Stimulated activated CD4-positive, alpha-beta T cell treated with anti-CD3 and anti-CD28 coated beads, TNF-alpha, amount 100 ng/mL, for 24 hours (primary cell): ENCODE results near the gene NBEA.
"Not testable (repeated sequence)": the region's sequence is repeated elsewhere in the genome, so short reads cannot be mapped to it uniquely, and the experiment has no call there.

Experiments used
- DNase-seq, 3 experiments: peaks; one replicate each; pipeline ENCODE4 v3.0.0-alpha.2; 2020; ENCODE audit warnings: low read depth in 3 of 3

NBEA gene

DNA sequence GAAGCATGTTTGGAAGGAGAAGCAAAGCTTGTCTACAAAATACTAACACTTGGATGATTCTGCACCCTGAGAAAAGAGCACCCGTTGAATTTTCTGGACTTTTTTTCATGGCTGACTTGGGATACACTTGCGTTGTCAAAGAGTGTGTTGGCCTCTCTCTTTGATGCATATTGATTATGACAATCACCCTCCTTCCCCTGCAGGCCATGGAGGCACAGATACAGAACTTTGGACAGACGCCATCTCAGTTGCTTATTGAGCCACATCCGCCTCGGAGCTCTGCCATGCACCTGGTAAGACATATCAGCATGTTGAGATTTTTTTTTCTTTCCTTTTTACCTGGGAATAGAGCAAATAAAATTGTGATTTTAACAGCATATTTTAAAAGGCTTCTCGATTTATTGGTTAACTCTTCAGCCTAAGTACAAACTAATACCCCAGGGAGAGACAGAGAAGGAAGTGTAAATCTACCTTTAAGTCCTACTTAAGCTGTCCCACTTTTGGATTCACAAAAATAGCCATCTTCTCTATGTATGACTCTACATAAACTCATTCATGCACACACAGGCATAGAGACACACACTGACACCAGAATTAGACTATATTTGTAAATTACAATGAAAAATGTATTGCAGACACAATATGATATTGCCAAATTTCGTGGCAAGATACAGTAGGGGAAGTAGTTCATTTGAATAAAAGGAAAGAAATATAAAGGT lies 704.1 kb downstream of the NBEA start:
- DNase-seq: no peak

DNA sequence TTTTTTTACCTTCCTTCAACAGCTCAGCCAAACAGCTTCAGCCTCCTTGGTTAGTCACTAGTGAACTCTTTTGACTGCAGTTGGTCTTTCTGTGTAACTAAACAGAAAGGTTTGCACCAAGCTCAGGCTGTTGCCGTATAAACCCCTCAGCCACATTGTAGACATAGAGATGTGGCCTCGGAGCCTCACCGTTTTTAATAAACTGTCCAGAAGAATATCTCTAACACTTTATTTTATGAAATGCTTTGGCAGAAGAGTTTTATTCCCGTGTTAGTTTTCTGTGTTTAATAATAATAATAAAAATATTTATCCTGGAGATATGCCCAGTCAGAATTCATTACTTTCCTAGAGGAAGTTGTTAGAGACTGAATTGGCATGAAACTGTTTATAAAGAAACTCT lies 706.1 kb downstream of the NBEA start:
- no peak for DNase-seq

DNA sequence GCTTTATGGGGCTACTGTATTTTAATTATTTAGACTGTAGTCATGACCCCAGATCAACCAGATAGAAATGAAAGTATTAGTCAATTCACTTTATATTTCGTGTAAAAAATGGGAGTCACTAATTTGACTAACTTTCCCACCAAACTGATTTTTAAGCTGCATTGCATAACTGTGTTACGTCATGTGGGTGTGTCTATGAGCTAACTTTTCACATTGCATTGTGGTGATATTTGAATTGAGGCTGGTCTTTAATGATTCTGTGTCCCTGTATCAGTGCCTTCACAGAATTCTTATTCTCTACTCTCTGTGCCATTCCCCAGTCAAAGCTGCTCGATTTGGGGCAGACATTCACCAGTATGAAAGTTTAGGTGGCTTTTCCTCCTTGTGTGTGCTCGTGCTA lies 707.1 kb downstream of the NBEA start:
- DNase-seq: no peak

DNA sequence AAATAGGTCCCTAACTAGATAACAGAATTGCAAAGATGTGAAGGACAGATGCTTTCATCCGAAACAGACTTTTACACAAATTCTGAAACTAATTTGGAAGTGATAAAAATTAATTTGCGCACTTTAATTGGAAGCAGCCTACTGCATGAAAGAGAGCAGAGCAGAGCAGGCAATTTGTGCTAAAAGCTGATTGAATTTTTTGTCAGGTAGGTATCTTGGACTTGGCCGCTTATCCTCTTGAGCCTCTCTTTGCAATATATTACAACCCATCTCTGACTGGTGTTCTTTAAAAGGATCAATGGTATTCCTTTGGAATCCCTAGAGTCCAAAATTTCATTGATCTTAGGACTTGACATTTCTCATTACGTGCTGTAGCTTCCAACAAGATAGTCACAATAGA lies 717.7 kb downstream of the NBEA start:
- no peak for DNase-seq

DNA sequence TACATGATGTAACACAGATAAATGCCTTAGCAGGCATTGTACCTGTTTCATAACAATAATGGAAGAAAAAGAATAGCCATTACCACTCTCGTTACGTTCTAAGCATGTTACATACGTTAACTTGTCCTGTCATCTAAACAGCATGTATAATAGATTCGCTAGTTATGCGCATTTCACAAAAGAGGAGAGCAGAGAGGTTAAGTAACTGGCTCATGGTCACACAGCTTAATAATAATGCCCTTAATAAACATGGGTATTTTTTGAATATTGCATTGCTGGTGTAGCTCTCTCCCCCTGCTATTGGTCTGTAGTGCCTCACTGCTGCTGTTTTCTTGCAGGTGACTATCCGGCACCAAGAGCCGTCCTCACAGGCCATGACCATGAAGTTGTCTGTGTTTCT lies 722.7 kb downstream of the NBEA start:
- DNase-seq: no peak

DNA sequence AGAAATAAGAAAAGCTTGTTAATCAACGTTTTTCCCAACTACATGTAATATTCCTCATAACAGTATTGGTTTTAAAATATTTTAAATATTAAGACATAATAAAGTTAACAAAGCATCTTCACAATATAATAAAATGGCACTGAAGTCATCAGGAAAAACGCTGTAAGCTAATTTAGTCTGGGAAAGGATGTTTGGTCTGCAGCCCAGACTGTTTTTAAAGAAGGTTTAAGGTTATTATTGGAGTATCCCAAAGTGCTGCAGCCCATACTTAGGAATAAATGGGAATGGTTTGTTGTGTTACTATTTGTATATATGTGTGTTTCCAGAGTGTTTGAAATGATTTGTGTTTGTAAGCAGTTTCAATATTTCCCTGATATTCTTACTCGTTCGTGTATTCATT lies 727.3 kb downstream of the NBEA start:
- DNase-seq: no peak

DNA sequence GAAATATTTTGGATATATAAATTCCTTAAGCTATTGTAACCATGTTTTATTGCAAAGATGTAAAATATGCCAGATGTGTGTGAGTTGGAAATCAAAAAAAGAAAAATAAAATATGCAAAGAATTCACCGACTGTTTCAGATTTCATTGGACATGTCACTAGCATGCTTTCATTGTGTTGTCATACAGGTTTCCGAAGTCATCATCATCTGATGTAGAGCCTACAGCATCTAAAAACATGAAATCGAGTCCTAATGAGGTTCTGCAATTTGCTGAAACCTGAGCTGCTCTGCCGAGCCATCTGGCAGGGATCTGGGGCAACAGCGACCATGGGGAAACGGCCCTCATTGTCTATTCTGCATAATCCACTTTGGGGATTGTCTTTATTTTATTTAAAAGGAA lies 730.5 kb downstream of the NBEA start:
- no peak for DNase-seq

DNA sequence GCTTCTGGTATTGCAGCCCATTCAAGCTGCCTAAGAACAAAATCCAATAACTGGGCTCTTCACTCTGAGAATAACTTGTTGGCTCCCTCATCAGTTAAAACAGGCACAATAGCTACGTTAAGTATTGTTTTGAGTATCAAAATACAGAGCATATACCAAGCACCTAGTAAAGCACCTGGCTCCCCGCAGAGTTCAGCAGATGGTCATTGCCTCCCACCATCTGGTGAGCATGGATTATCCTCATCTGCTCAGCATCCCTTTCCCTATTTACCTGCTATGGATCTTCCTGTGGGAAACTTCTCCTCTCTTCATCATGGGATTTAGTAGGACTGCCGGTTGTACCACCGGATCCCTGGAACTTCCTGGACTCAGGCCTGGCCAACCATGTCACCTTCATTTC lies 733.6 kb downstream of the NBEA start:
- DNase-seq: no peak

DNA sequence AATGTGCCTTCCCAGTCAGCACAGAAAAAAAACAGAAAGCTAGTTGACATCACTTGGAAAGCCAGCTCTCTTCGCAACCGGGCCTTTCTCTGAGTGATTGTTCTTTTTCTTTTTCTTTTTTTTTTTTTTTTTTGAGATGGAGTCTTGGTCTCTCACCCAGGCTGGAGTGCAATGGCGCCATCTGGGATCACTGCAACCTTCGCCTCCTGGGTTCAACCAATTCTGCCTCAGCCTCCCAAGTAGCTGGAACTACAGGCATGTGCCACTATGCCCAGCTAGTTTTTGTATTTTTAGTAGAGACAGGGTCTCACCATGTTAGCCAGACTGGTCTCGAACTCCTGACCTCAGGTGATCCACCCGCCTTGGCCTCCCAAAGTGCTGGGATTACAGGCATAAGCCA lies 735.8 kb downstream of the NBEA start:
- DNase-seq: not testable (repeated sequence)

DNA sequence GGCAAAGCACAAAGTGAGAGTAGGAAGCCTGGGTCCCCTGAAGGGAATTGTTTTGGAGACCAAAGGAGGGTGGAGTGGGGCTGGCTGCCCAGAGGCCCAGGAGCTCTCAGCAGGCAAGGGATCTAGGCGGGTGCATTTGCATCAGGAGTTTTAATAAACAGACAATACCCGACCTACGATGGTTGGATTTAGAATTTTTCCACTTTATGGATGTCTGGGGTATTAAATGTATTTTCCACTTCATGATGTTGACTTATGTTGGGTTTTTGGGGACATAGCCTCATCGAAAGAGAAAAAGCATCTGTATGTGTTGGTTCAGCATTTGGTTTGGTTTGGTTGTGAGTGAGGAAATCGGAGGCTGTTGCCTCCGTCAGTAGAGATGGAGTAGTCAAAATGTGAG lies 739.6 kb downstream of the NBEA start:
- DNase-seq: no peak

DNA sequence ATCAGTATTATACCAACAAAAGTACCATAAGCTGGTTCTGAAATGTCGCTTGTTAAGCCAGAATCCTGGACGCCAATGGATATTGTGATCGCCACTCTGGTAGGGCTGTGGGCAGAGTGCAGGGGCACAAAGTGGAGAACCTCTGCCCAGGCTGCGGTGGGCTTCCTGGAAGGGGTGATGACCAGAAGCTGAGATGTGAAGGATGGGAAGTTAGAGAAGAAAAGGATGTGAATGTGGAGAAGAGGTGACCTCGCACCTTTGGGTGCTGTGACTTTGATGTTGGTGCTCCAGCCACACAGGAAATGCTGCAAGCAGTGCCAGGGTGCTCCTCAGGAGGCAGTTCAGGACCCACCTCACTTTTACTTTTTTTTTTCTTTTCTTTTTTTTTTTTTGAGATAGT lies 742.4 kb downstream of the NBEA start:
- DNase-seq: no peak

DNA sequence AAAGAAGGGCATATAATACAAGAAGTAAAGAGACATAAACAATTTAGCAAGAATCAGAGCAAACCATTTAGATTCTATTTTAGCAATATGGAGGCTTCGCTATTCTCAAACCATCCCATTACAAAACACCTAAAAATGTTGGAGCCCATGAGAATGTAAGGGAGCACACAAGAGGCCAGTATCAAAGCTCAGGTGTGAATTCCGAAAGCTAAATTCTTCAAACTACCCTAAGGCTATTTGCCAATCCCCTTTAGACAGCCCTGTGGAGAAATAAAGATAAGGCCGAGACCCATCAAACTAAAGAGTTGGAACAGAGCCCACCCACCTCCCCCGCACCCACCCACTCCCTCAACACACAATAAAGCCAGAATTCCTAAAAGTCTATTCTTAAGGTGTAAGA lies 745.3 kb downstream of the NBEA start:
- no peak for DNase-seq

DNA sequence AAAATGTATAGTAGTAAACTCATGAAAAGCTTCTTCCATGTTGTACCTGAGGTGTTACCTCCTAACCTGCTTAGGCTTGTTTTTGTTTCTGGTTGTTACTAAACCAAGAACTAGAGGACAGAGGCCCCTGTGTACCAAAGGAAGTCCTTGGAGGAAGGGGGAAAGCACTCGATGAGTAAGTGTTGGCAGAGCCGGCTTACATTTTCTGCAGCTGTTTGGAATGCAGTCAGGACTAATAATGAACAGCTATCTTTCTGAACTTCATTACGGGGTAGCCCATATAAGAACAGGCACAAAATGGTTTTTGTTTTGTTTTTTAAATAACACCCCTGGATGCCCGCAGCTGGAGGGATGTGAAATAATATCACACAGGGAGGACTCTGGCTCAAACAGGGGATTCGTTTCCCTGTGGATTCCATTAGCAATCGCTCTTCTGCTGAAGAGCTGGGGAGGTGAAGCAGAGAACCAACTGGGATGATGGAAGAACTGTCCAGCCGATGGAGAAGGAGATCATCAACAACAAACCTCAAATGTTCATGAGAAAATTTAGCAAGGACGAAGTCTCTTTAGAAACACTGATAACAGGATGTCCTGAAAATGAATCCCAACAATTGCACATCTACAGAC lies 748.6 kb downstream of the NBEA start:
- no peak for DNase-seq

DNA sequence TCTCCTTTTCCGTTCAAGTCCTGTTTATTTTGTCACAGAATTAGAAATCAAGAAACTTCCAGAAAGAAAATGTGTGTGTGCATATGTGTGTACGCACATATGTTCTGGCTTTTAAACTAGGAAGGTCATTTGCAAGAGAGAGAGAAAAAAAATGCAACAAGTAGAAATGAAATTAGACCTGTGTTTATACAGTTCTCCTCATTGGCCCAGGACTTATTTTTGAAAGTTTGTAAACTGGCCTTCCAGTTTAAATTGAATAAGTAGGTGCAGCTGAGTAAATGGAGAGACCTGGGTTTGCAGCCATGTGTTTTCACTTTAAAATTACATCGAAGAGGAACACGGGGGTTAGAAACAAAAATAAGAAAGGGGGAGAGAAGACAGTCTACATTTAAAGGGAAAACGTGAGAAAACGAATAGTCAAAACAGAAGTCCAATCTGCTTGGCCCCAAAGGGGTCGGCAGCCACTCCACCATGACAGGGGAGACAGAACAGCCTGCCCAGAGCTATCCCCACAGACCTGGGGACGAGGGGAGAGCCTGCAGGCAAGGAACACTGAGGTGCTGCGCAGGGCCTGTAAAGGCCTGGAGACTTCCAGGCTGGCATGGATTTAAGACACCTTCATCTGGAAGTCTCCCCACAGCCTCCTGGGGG lies 751.2 kb downstream of the NBEA start:
- no peak for DNase-seq

DNA sequence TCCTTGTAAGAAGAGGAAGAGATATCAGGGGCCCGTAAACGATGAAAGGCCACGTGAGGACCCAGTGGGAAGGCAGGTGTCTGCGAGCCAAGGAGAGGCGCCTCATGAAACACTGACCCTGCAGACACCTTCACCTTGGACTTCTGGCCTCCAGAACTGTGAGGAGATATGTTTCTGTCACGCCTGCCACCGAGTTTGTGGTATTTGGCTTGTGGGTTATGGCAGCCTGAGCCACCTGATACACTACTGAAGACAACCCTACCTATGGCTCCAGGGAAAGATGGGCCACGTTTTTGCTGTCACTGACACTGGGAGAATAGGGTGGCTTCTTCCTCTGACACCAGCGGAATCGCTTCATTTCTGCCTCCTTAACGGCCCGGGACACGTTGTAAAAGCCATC lies 752.0 kb downstream of the NBEA start:
- DNase-seq: no peak

DNA sequence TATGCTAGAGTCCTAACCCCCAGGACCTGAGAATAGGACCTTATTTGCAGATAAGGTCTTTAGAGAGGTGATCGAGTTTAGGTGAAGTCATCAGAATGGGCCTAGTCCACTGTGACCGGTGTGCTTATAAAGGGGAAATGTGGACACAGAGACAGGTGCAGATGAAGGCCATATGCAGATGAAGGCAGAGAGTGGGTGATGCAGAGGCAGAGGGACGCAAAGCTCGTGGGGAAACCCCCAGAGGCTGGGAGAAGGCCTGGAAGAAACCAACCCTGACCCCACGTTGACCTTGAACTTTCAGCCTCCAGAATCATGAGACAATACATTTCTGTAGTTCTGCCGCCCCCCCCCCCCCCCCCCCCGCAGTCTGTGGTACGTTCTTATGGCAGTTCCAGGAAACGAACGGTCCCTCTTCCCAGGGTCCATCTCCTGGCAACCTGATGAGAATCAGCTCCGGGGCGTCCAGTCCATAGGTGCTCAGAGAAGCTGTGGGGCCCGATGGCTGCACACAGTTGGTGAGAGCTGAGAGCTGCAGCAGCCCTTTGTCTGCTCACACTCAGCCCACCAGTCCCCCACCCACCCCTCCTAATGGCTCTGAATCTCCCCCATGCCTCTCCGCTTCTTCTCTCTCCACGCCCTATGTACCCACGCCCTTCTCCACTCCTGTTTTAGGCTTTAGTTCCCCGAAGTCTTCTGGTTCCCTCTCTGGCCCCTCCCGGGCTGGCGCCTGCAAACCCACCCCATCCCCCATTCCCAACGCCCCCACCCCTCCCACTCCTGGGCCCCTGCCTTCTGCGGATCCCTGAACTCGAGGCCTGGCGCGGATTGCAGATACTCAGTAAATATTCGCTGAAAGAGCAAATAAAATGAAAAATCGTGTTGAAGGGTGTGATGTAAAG lies 752.7 kb downstream of the NBEA start:
- no peak for DNase-seq

DNA sequence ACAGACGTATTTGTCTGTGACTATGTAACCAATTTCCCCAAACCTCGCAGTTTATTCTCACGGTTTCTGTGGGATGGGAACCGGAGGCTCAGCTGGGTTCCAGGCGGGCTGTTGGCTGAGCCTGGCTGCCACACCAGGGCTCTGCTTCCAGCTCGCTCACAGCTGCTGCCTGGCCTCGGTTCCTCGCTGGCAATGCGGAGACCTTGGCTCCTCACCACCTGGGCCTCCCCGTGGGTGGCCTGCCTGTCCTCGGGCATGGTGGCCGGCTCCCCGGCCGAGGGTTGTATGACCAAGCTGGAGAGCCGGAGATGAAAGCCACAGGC lies 753.3 kb downstream of the NBEA start:
- no peak for DNase-seq

DNA sequence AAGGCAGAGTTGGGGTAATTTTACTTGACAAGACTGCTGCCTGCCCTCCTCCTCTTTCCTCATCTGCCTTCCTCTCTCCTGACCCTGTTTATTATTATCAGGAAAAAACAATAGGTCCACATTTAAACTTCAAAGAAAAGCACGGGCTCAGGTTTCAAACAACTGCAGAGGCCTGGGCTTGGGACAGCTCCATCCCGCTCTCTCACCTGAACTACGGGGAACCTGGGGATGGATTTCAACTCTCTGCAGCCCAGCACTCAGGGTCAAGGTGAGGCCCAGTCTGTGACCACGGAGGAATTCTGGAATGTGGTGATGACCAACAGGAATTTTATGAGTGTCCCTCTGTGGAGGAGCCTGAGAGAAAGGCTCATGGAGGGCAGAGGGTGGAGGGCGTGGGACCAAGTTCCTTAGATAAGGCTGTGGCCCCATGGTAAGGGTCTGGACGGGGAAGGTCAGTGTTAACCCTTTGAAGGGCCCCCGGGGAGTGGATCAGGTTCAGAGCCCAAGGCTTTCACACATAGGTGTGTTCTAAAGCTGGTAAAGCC lies 755.2 kb downstream of the NBEA start:
- no peak for DNase-seq

DNA sequence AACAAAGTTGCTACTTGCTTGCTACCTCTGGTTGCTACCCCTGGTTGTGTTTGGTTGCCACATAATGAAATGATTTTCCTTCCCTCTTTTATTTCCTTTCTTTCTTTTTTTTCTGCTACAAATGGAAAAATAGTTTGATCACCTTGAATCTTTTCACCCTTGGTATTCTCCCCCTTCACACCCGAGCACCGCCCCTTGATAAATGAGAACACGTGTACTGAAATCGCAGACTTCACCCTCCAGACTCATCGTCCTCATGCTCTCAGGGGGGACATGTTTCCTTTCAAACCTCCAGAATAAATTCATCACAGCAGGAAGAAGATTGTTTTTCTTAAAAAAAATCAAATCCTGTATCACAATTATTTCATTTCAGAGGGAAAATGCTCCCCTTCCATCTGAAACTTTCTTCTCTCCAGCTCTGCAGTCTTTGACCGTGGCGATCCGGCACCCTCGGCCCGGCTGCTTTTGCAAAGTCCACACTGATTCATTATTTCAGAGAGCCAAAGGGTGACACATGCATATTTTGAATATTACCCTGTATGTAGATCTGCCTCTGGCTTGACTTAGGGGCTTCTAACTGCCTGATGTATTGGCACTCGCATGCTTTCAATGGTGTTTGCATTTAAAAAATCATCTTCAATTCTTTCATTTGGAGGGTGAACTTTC lies 757.0 kb downstream of the NBEA start:
- no peak for DNase-seq

DNA sequence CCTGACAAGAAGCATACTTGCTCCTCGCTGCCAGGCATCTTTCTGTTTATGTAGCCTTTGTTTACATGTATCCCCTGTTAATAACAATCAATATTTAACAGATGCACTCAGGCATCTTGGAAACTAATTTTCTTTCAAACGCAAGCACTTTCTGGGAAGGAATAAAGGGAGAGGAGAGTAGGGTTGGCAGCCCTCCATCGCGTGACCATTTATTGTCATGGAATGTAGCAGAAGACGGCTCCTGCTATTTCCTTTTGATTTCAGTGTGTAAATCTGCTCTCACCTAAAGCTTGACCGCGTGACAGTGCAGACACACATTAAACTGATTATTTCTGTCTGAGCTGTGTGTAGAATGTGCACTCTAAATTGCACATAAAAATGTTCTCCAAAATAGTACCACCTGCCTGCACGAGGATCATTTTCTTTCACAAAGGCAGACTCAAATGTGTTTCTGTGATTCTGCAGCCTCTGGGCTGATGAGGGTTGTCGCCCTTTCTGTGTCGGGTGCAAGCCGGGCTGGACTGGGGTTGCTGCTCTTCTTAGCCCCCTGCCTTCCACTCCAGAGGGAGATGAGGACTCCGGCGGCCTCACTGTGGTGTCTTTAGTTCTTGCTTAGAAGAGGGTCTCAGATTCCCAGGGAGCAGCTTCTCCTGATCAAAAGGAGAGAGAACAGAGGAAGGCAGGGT lies 757.9 kb downstream of the NBEA start:
- no peak for DNase-seq

DNA sequence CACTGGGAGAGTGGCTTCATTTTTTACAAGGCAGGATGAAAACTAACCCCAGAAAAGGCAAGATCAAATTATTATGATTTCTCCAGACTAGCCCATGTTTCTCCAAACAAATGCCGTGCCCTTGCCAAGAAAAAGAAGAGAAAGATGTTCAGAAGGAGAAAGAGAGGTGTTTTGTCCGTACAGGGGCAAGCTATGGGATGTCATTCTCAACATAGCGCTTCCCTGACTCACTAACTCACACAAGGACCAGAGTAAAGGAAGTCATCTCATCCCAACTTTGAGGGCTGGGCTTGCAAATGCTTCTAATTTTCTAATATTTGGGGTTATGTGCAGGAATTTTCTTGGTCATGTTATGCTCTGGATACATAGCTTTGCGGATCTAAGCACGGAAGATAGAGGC lies 758.6 kb downstream of the NBEA start:
- no peak for DNase-seq
